Head of caudate nucleus (tissue), 42 donors: ENCODE results near the gene NT5DC3.

Source experiments
- DNase-seq, 42 donors: peaks; one replicate each; pipeline versions ENCODE4 v3.0.0 to v3.0.0-alpha.2; 2020 to 2021; ENCODE audit warnings: mixed read lengths in 7 of 42
- intact Hi-C: fragments of 100-400 bp; cut with DNase I; formaldehyde crosslinking; loops from one replicate; pipeline ENCODE4 v1.15.0; 2022

Gene NT5DC3

GRCh38 chr12:103840876-103841689 is at the start of gene NT5DC3:
Gene NT5DC3 (minus strand): TSS chr12:103841234. CDS start chr12:103841156, 78 bp downstream.
- intact Hi-C loops = no loop called here

GRCh38 chr12:103887738-103888137 is 46.7 kb upstream of the NT5DC3 start:
- intact Hi-C loops = no loop called here
- peak in 14 of 42 donors; percentile 5 to 54 (median 20) for DNase-seq

More at GRCh38 chr12:103840876-103841689, at the start of gene NT5DC3:
- peak; percentile 39 to 91 (median 84) for DNase-seq

GRCh38 chr12:103886195-103886797 is 45.3 kb upstream of the NT5DC3 start:
- no peak for DNase-seq
- intact Hi-C loops = no loop called here

GRCh38 chr12:103884316-103884715 is 43.3 kb upstream of the NT5DC3 start:
- DNase-seq = peak in 31 of 42 donors; percentile 6 to 69 (median 34)

GRCh38 chr12:103883908-103884307 is 42.9 kb upstream of the NT5DC3 start:
- DNase-seq = no peak
- intact Hi-C loops = loop anchor here (5.0 kb wide), 1 partner anchor 223 kb away; no protein-coding TSS in a partner anchor

More at GRCh38 chr12:103884316-103884715, 43.3 kb upstream of the NT5DC3 start:
- intact Hi-C loops = loop anchor here (5.0 kb wide), 1 partner anchor 223 kb away; no protein-coding TSS in a partner anchor

- intact Hi-C loops = loop anchor here (5.0 kb wide), 1 partner anchor 224 kb away; no protein-coding TSS in a partner anchor
- no peak for DNase-seq
Measured at GRCh38 chr12:103882861-103883596, 42.0 kb upstream of the NT5DC3 start.

GRCh38 chr12:103881261-103881660 is 40.2 kb upstream of the NT5DC3 start:
- no peak for DNase-seq
- intact Hi-C loops = loop anchor here (5.0 kb wide), 1 partner anchor 226 kb away; no protein-coding TSS in a partner anchor

- DNase-seq = no peak
- intact Hi-C loops = loop anchor here (5.0 kb wide), 1 partner anchor 227 kb away; no protein-coding TSS in a partner anchor
Measured at GRCh38 chr12:103880299-103881142, 39.5 kb upstream of the NT5DC3 start.

GRCh38 chr12:103879878-103880277 is 38.8 kb upstream of the NT5DC3 start:
- no peak for DNase-seq
- intact Hi-C loops = loop anchor here (5.0 kb wide), 1 partner anchor 227 kb away; no protein-coding TSS in a partner anchor

- no peak for DNase-seq
- intact Hi-C loops = no loop called here
Measured at GRCh38 chr12:103879048-103879692, 38.1 kb upstream of the NT5DC3 start.

- peak in 41 of 42 donors; percentile 8 to 82 (median 52) for DNase-seq
- intact Hi-C loops = no loop called here
Measured at GRCh38 chr12:103877934-103878510, 37.0 kb upstream of the NT5DC3 start.

GRCh38 chr12:103877288-103877687 is 36.3 kb upstream of the NT5DC3 start:
- intact Hi-C loops = no loop called here
- DNase-seq = no peak

- DNase-seq = no peak
- intact Hi-C loops = no loop called here
Measured at GRCh38 chr12:103875666-103876065, 34.6 kb upstream of the NT5DC3 start.

GRCh38 chr12:103868215-103868614 is 27.2 kb upstream of the NT5DC3 start:
- intact Hi-C loops = loop anchor here (10.0 kb wide), 1 partner anchor 93 kb away; no protein-coding TSS in a partner anchor
- DNase-seq = no peak

- intact Hi-C loops = loop anchor here (10.0 kb wide), 1 partner anchor 90 kb away; no protein-coding TSS in a partner anchor
- no peak for DNase-seq
Measured at GRCh38 chr12:103865151-103865730, 24.2 kb upstream of the NT5DC3 start.

GRCh38 chr12:103864710-103865109 is 23.7 kb upstream of the NT5DC3 start:
- intact Hi-C loops = loop anchor here (10.0 kb wide), 1 partner anchor 90 kb away; no protein-coding TSS in a partner anchor
- no peak for DNase-seq
